Dedifferentiated amniotic fluid mesenchymal stem cell (primary cell): ENCODE results near the gene NEURL4.

ENCODE experiments used
- DNase-seq: peaks from one replicate; pipeline ENCODE4 v3.0.0-alpha.2; 2016; ENCODE audit errors: extremely low spot score

NEURL4 gene

DNA sequence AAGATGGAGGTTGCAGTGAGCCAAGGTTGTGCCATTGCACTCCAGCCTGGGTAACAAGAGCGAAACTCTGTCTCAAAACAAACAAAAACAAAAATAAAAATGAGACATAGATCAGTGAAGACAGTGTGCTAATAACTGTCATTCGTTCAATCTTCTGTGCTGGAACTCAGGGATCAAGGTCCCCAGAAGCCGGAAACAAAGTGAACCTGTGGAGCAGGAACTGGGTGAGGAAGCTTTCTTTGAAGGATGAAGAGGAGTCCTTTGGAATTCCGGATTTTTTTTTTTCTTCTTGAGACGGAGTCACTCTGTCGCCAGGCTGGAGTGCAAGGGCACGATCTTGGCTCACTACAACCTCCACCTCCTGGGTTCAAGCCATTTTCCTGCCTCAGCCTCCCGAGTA is 49.7 kb downstream of the NEURL4 start:
- no peak for DNase-seq

DNA sequence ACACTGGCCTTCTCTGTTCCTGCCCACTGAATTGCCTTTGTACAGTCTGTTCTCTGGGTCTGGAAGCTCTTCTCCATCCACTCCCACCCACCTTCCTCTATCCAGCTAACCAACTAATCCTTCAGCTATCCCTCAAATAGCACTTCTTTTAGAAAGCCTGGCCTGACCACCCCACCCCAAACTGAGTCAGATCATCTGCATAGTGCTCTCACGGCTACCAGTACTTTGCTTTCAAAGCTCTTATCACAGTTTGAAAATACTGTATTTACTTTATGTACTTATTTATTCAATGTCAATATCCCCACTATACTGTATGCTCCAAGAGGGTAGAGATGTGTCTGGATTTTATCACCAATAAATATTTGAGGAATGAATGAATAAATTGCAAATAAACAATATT is 62.4 kb downstream of the NEURL4 start:
- DNase-seq = no peak
